Ishikawa (cell line): ENCODE results near the gene TARS3.

ENCODE experiments used
- CEBPB ChIP-seq: IDR thresholded peaks from 2 replicates; pipeline ENCODE4 v1.6.1; 2012
- CREB1 ChIP-seq: IDR thresholded peaks from 2 replicates; pipeline ENCODE4 v1.6.1; 2012; ENCODE audit warnings: low read depth
- EGR1 ChIP-seq: IDR thresholded peaks from 2 replicates; pipeline ENCODE4 v1.6.1; 2012
- EP300 ChIP-seq: IDR thresholded peaks from 2 replicates; pipeline ENCODE4 v1.6.1; 2012; ENCODE audit warnings: borderline replicate concordance
- FOXM1 ChIP-seq: IDR thresholded peaks from 2 replicates; pipeline ENCODE4 v1.6.1; 2012; ENCODE audit warnings: low read depth, borderline replicate concordance
- MAX ChIP-seq: IDR thresholded peaks from 2 replicates; pipeline ENCODE4 v1.6.1; 2012
- NFIC ChIP-seq: IDR thresholded peaks from 2 replicates; pipeline ENCODE4 v1.6.1; 2012
- RAD21 ChIP-seq: IDR thresholded peaks from 2 replicates; pipeline ENCODE4 v1.6.1; 2012; ENCODE audit warnings: low read depth
- REST ChIP-seq: IDR thresholded peaks from 2 replicates; pipeline ENCODE4 v1.6.1; 2012; ENCODE audit warnings: low read depth, mild to moderate bottlenecking
- TAF1 ChIP-seq: IDR thresholded peaks from 2 replicates; pipeline ENCODE4 v1.6.1; 2012; ENCODE audit warnings: low read depth, mild to moderate bottlenecking
- TCF12 ChIP-seq: IDR thresholded peaks from 2 replicates; pipeline ENCODE4 v1.6.1; 2012; ENCODE audit warnings: low read depth
- USF1 ChIP-seq: IDR thresholded peaks from 2 replicates; pipeline ENCODE4 v1.6.1; 2012
- YY1 ChIP-seq: IDR thresholded peaks from 2 replicates; pipeline ENCODE4 v1.6.1; 2012; ENCODE audit warnings: low read depth
- ZBTB7A ChIP-seq: IDR thresholded peaks from 2 replicates; pipeline ENCODE4 v1.6.1; 2012; ENCODE audit warnings: low read depth

- TF ChIP-seq CREB1: no peak
- TF ChIP-seq RAD21: no peak
- no peak for TF ChIP-seq TCF12
- no peak for TF ChIP-seq EGR1
- no peak for TF ChIP-seq MAX
- TF ChIP-seq EP300: no peak
- no peak for TF ChIP-seq NFIC
- no peak for TF ChIP-seq YY1
- TF ChIP-seq FOXM1: no peak
- no peak for TF ChIP-seq TAF1
- TF ChIP-seq ZBTB7A: no peak
- no peak for TF ChIP-seq REST
- no peak for TF ChIP-seq USF1
- TF ChIP-seq CEBPB: no peak
Measured at GRCh38 chr15:101660005-101660404, 64.3 kb downstream of the TARS3 start.
